ENCODE data around the gene BTN1A1.
A peak's percentile ranks its signal among the peaks of the same experiment; 100 is the strongest.

The BTN1A1 gene

GRCh38 chr6:26555505-26556262 is 55.6 kb downstream of the BTN1A1 start:
- Histone ChIP-seq H3K4me3 (ENCODE audit: low read length) (peak overlapping the region; percentile 91), H3K27ac (ENCODE audit: low read length) (no peak overlapping the region), H3K9me3 (ENCODE audit: insufficient read depth, low read depth, low read length) (no peaks in the 10 kb centered on the region), H3K4me1 (ENCODE audit: insufficient read depth, low read length) (0 out of 2 replicates have a peak, but pooled peaks cover 3% of the 10 kb centered on the region), H3K27me3 (ENCODE audit: insufficient read depth, low read length) (no peaks in the 10 kb centered on the region), H3K36me3 (ENCODE audit: insufficient read depth, low read depth, low read length) (no peaks in the 10 kb centered on the region), H3K9ac (ENCODE audit: low read depth, low read length) (peak overlapping the region; percentile 54; the same call in 1 of the 2 replicates)

- Histone ChIP-seq H3K4me1 (ENCODE audit: insufficient read depth, low read length) (0 out of 2 replicates have a peak, but pooled peaks cover 3% of the 10 kb centered on the region), H3K9ac (ENCODE audit: low read depth, low read length) (no peak overlapping the region; the same call in 1 of the 2 replicates), H3K27me3 (ENCODE audit: insufficient read depth, low read length) (no peaks in the 10 kb centered on the region), H3K27ac (ENCODE audit: low read length) (no peak overlapping the region), H3K36me3 (ENCODE audit: insufficient read depth, low read depth, low read length) (no peaks in the 10 kb centered on the region), H3K4me3 (ENCODE audit: low read length) (peak overlapping the region; percentile 91), H3K9me3 (ENCODE audit: insufficient read depth, low read depth, low read length) (no peaks in the 10 kb centered on the region)
Observed at GRCh38 chr6:26556263-26557070, 56.4 kb downstream of the BTN1A1 start.

Measured in iPS-20b (cell line).